IMR-90 (cell line): ENCODE measurements around the gene PLPP4. TPM values are rescaled to one million over a fixed set of nuclear protein-coding genes. Genes with fewer than 3 reads are reported as not detected.

Experiments used
- ATAC-seq: fragments of 200-7000 bp; cut with Tn5 transposase; 2 replicates; pipeline ENCODE4 v1.9.1; 2020; ENCODE audit warnings: low read depth, mild to moderate bottlenecking, moderate library complexity
- BruUV-seq: library from RNA; stranded (reverse); fragments of 400-500 nt; replicated peaks from 2 replicates; lab custom pipeline; 2021; lab: Mats Ljungman, UMichigan
- CTCF ChIA-PET: fragments of 300-600 bp; formaldehyde crosslinking; extraction: SDS; loops from one replicate; lab custom pipeline; 2021; ENCODE audit warnings: antibody characterized with exemption; lab: Yijun Ruan, JAX
- POLR2A ChIA-PET: fragments of 300-600 bp; sonication (Branson Sonifier 250); formaldehyde crosslinking; loops from one replicate; lab custom pipeline; 2022; ENCODE audit warnings: antibody characterized with exemption; ENCODE audit not compliant: unreplicated experiment; lab: Charles Lee
- DNase-seq: peaks from one replicate; pipeline ENCODE4 v3.0.0; 2013
- H2AFZ ChIP-seq: replicated peaks from 2 replicates; pipeline ENCODE3; 2013; ENCODE audit warnings: low read length, mild to moderate bottlenecking; ENCODE audit not compliant: poor library complexity
- H2AK5ac ChIP-seq: 2 replicates; pipeline ENCODE4 v1.6.1; 2013; ENCODE audit warnings: low read depth, low read length, inconsistent platforms
- H2AK9ac ChIP-seq: replicated peaks from 2 replicates; pipeline ENCODE3; 2013; ENCODE audit warnings: mild to moderate bottlenecking, low read depth, low read length, moderate library complexity; ENCODE audit not compliant: poor library complexity
- H2BK120ac ChIP-seq: 2 replicates; pipeline ENCODE4 v1.6.1; 2013; ENCODE audit warnings: low read depth, low read length, inconsistent platforms
- H2BK15ac ChIP-seq: 3 replicates; pipeline ENCODE4 v1.6.1; 2013; ENCODE audit warnings: low read depth, low read length, inconsistent platforms
- H2BK20ac ChIP-seq: 2 replicates; pipeline ENCODE4 v1.6.1; 2013; ENCODE audit warnings: low read depth, mild to moderate bottlenecking, inconsistent platforms, low read length, moderate library complexity
- H2BK5ac ChIP-seq: 2 replicates; pipeline ENCODE4 v1.6.1; 2013; ENCODE audit warnings: mild to moderate bottlenecking, low read depth, low read length, inconsistent platforms; ENCODE audit not compliant: poor library complexity, severe bottlenecking
- H3K14ac ChIP-seq: replicated peaks from 2 replicates; pipeline ENCODE4 v1.6.1; 2013; ENCODE audit warnings: low read depth, low read length, inconsistent platforms
- H3K18ac ChIP-seq: 2 replicates; pipeline ENCODE4 v1.6.1; 2013; ENCODE audit warnings: low read depth, low read length, control low read depth
- H3K23ac ChIP-seq: 2 replicates; pipeline ENCODE4 v1.6.1; 2013; ENCODE audit warnings: low read depth, low read length, inconsistent platforms
- H3K27ac ChIP-seq: 2 replicates; pipeline ENCODE4 v1.5.1; 2013; ENCODE audit warnings: mild to moderate bottlenecking, control low read depth, low read length; ENCODE audit not compliant: insufficient read depth
- H3K27me3 ChIP-seq: 2 replicates; pipeline ENCODE4 v1.6.1; 2013; ENCODE audit warnings: low read length; ENCODE audit not compliant: control insufficient read depth, insufficient read depth
- H3K36me3 ChIP-seq: 2 replicates; pipeline ENCODE4 v1.6.1; 2013; ENCODE audit warnings: low read length, mixed read lengths; ENCODE audit not compliant: control insufficient read depth, insufficient read depth
- H3K4ac ChIP-seq: 2 replicates; pipeline ENCODE4 v1.6.1; 2013; ENCODE audit warnings: low read depth, low read length, inconsistent platforms
- H3K4me1 ChIP-seq: 2 replicates; pipeline ENCODE4 v1.6.1; 2013; ENCODE audit warnings: low read length, mixed read lengths; ENCODE audit not compliant: control insufficient read depth, insufficient read depth
- H3K4me2 ChIP-seq: 2 replicates; pipeline ENCODE4 v1.6.1; 2013; ENCODE audit warnings: low read depth, mild to moderate bottlenecking, control low read depth, low read length, moderate library complexity
- H3K4me3 ChIP-seq: 2 replicates; pipeline ENCODE4 v1.5.1; 2013; ENCODE audit warnings: low read depth, mild to moderate bottlenecking, control low read depth, low read length, moderate library complexity; ENCODE audit not compliant: insufficient read depth
- H3K56ac ChIP-seq: 2 replicates; pipeline ENCODE4 v1.6.1; 2013; ENCODE audit warnings: low read length, inconsistent platforms; ENCODE audit not compliant: insufficient read depth; ENCODE audit errors: extremely low read depth
- H3K79me1 ChIP-seq, 2 experiments: 2 replicates each; pipeline ENCODE4 v1.6.1; 2013; ENCODE audit warnings: low read length in 2 of 2, inconsistent platforms in 1 of 2, low read depth in 1 of 2
- H3K9ac ChIP-seq: 2 replicates; pipeline ENCODE4 v1.6.1; 2013; ENCODE audit warnings: low read depth, low read length, control low read depth
- H3K9me1 ChIP-seq: 2 replicates; pipeline ENCODE4 v1.6.1; 2013; ENCODE audit warnings: low read length, inconsistent platforms; ENCODE audit not compliant: insufficient read depth
- H3K9me3 ChIP-seq: 2 replicates; pipeline ENCODE4 v1.6.1; 2013; ENCODE audit warnings: low read length; ENCODE audit not compliant: control insufficient read depth, insufficient read depth
- H4K20me1 ChIP-seq: 2 replicates; pipeline ENCODE4 v1.6.1; 2013; ENCODE audit warnings: low read length, inconsistent platforms; ENCODE audit not compliant: insufficient read depth
- H4K5ac ChIP-seq: 2 replicates; pipeline ENCODE4 v1.6.1; 2013; ENCODE audit warnings: mild to moderate bottlenecking, low read depth, low read length, control low read depth
- H4K8ac ChIP-seq, 2 experiments: 2 replicates each; pipeline ENCODE4 v1.6.1; 2013; ENCODE audit warnings: low read depth in 2 of 2, low read length in 2 of 2, control low read depth in 1 of 2, inconsistent platforms in 1 of 2
- H4K91ac ChIP-seq: 2 replicates; pipeline ENCODE4 v1.6.1; 2013; ENCODE audit warnings: low read depth, low read length, inconsistent platforms; ENCODE audit not compliant: insufficient read depth
- BHLHE40 ChIP-seq: fragments of 150-350 bp; IDR thresholded peaks from 2 replicates; pipeline ENCODE4 v1.6.1; 2016; ENCODE audit warnings: mild to moderate bottlenecking, low read depth, low read length
- CEBPB ChIP-seq: IDR thresholded peaks from 2 replicates; pipeline ENCODE4 v1.6.1; 2012; ENCODE audit warnings: low read depth, low read length, improper control_type of control experiment
- CTCF ChIP-seq: conservative IDR thresholded peaks from 2 replicates; pipeline ENCODE4 v1.5.1; 2012; ENCODE audit warnings: mild to moderate bottlenecking, low read depth, low read length, improper control_type of control experiment
- ELK1 ChIP-seq: fragments of 150-350 bp; IDR thresholded peaks from 2 replicates; pipeline ENCODE4 v1.6.1; 2016; ENCODE audit warnings: low read depth, mild to moderate bottlenecking, low read length, moderate library complexity, borderline replicate concordance
- MAFK ChIP-seq: IDR thresholded peaks from 2 replicates; pipeline ENCODE4 v1.6.1; 2012; ENCODE audit warnings: low read depth, low read length, improper control_type of control experiment
- MAZ ChIP-seq: IDR thresholded peaks from 2 replicates; pipeline ENCODE4 v1.6.1; 2012; ENCODE audit warnings: low read depth, mild to moderate bottlenecking, low read length, improper control_type of control experiment, moderate library complexity, borderline replicate concordance
- MXI1 ChIP-seq: IDR thresholded peaks from 2 replicates; pipeline ENCODE4 v1.6.1; 2012; ENCODE audit warnings: low read depth, mild to moderate bottlenecking, low read length, moderate library complexity, borderline replicate concordance
- RAD21 ChIP-seq: IDR thresholded peaks from 2 replicates; pipeline ENCODE4 v1.6.1; 2012; ENCODE audit warnings: low read length, improper control_type of control experiment
- RCOR1 ChIP-seq: IDR thresholded peaks from 2 replicates; pipeline ENCODE4 v1.6.1; 2012; ENCODE audit warnings: mild to moderate bottlenecking, low read length, improper control_type of control experiment; ENCODE audit not compliant: insufficient replicate concordance
- RFX5 ChIP-seq: IDR thresholded peaks from 2 replicates; pipeline ENCODE4 v1.8.0; 2012; ENCODE audit warnings: low read depth, mild to moderate bottlenecking, low read length, moderate library complexity
- SMC3 ChIP-seq: fragments of 150-350 bp; IDR thresholded peaks from 2 replicates; pipeline ENCODE4 v1.6.1; 2016; ENCODE audit warnings: low read depth, mild to moderate bottlenecking, antibody characterized with exemption, low read length, moderate library complexity
- USF2 ChIP-seq: fragments of 150-350 bp; IDR thresholded peaks from 2 replicates; pipeline ENCODE4 v1.6.1; 2017; ENCODE audit warnings: mild to moderate bottlenecking, antibody characterized with exemption, low read length, low read depth
- WGBS, 2 experiments: methylation state at CpG; one replicate each; pipeline versions ENCODE4 v1.1.5 to v1.1.7; 2013; ENCODE audit warnings: missing lambda C conversion rate in 2 of 2; ENCODE audit not compliant: insufficient read length in 1 of 2; ENCODE audit errors: extremely low coverage in 2 of 2; 5-methylcytosine and 5-hydroxymethylcytosine counted together
- dilution Hi-C: fragments of 300-500 bp; cut with HindIII; formaldehyde crosslinking; loops from one replicate; pipeline ENCODE4 v1.14.3; 2018; ENCODE audit warnings: low sequenced_read_pairs; ENCODE audit not compliant: unreplicated experiment
- in situ Hi-C: fragments of 300-500 bp; cut with MboI; formaldehyde crosslinking; loops from 3 replicates; pipeline ENCODE4 v1.14.3; 2019; ENCODE audit warnings: low sequenced_read_pairs, inconsistent platforms, mixed read lengths
- intact Hi-C: fragments of 100-400 bp; cut with micrococcal nuclease; formaldehyde crosslinking; loops from 2 replicates; pipeline ENCODE4 v1.10.0; 2022
- polyA plus RNA-seq, 3 experiments: library from polyadenylated mRNA; depleted of rRNA; stranded (reverse); fragments of >200 nt; gene quantifications; 2 replicates each; pipeline ENCODE4 v1.2.3, GENCODE V29; 2012; ENCODE audit warnings: low replicate concordance in 1 of 3
- total RNA-seq: library from RNA; depleted of rRNA; stranded (reverse); fragments of >200 nt; gene quantifications from 2 replicates; pipeline ENCODE4 v1.2.3, GENCODE V29; 2012

PLPP4 gene
- total and polyA plus RNA-seq, 2 of the 4 experiments (the other 2 are of a cell fraction): 0.18 to 0.60 TPM

GRCh38 chr10:120505056-120505455 is 48.0 kb downstream of the PLPP4 start:
- BruUV-seq: no TSS peak
- Histone ChIP-seq H2AFZ (no peak overlapping the region), H3K18ac (no peak overlapping the region), H2AK9ac (no peak overlapping the region), H2BK5ac (no peak overlapping the region), H3K36me3 (no peaks in the 10 kb centered on the region), H3K9me3 (peaks cover 21% of the 10 kb centered on the region), H3K9ac (no peak overlapping the region), H3K56ac (no peak overlapping the region), H3K4me3 (no peak overlapping the region), H3K4ac (no peak overlapping the region), H3K4me2 (no peak overlapping the region), H3K4me1 (no peaks in the 10 kb centered on the region), H4K91ac (no peak overlapping the region), H3K14ac (no peak overlapping the region), H2BK20ac (no peak overlapping the region), H2BK15ac (no peak overlapping the region), H4K20me1 (no peaks in the 10 kb centered on the region), H4K5ac (no peak overlapping the region), H3K27me3 (no peaks in the 10 kb centered on the region), H2AK5ac (no peak overlapping the region), H3K27ac (no peak overlapping the region), H3K9me1 (no peaks in the 10 kb centered on the region), H3K79me1 (no peaks in the 10 kb centered on the region), H3K23ac (no peak overlapping the region), H4K8ac (no peak overlapping the region), H2BK120ac (no peak overlapping the region)
- ChIA-PET CTCF (no interaction called here), POLR2A (no interaction called here)
- in situ Hi-C loops: no loop called here
- intact Hi-C loops: no loop called here
- no peak for DNase-seq
- WGBS, 2 experiments: no CpG with 5 or more reads among the region's 3 CpGs
- dilution Hi-C loops: no loop called here
- ATAC-seq: no peak
- no peak for TF ChIP-seq BHLHE40
- TF ChIP-seq CEBPB: no peak
- TF ChIP-seq MAFK: no peak
- TF ChIP-seq RFX5: no peak
- TF ChIP-seq RAD21: no peak
- TF ChIP-seq MXI1: no peak
- TF ChIP-seq RCOR1: no peak
- no peak for TF ChIP-seq USF2
- TF ChIP-seq MAZ: no peak
- TF ChIP-seq CTCF: no peak
- TF ChIP-seq ELK1: no peak
- TF ChIP-seq SMC3: no peak
